HepG2 (cell line): Measurements from ENCODE around the gene ARL16. TPM values are rescaled to one million over a fixed set of nuclear protein-coding genes. Genes with fewer than 3 reads are reported as not detected.

Experiments
- ARID2 ChIP-seq: sonication (generic); formaldehyde crosslinking; IDR thresholded peaks from 2 replicates; pipeline ENCODE4 v1.8.1; 2022; ENCODE audit warnings: mild to moderate bottlenecking, missing genetic modification reagents, borderline replicate concordance
- CREB1 ChIP-seq, 2 experiments: fragments of 450-650 bp in 1 of 2; IDR thresholded peaks; 2 replicates each; pipeline ENCODE4 v1.6.1; 2016 to 2017; ENCODE audit warnings: control low read depth in 1 of 2, mild to moderate bottlenecking in 1 of 2, missing compliant biosample characterization in 1 of 2, missing genetic modification characterization in 1 of 2
- FOXA3 ChIP-seq: IDR thresholded peaks from 2 replicates; pipeline ENCODE4 v1.6.1; 2016; ENCODE audit warnings: missing genetic modification reagents, missing compliant biosample characterization
- ISX ChIP-seq: sonication (generic); formaldehyde crosslinking; conservative IDR thresholded peaks from 2 replicates; pipeline ENCODE4 v1.5.0; 2020; ENCODE audit warnings: missing genetic modification reagents
- KMT2A ChIP-seq: sonication (generic); formaldehyde crosslinking; IDR thresholded peaks from 2 replicates; pipeline ENCODE4 v1.4.0; 2020; ENCODE audit warnings: missing genetic modification reagents
- MED8 ChIP-seq: sonication (generic); formaldehyde crosslinking; IDR thresholded peaks from 2 replicates; pipeline ENCODE4 v1.8.1; 2023; ENCODE audit warnings: mild to moderate bottlenecking, missing genetic modification reagents; ENCODE audit not compliant: insufficient replicate concordance
- NFE2L2 ChIP-seq: fragments of 150-350 bp; IDR thresholded peaks from 2 replicates; pipeline ENCODE4 v1.6.1; 2014; ENCODE audit warnings: low read length
- PCBP1 ChIP-seq: fragments of 200-400 bp; formaldehyde crosslinking; IDR thresholded peaks from 2 replicates; pipeline ENCODE4 v1.6.1; 2017; ENCODE audit warnings: mild to moderate bottlenecking, low read depth, low read length, borderline replicate concordance
- RFX1 ChIP-seq: fragments of 450-650 bp; IDR thresholded peaks from 2 replicates; pipeline ENCODE4 v1.6.1; 2017
- SMAD3 ChIP-seq: sonication (generic); formaldehyde crosslinking; IDR thresholded peaks from 2 replicates; pipeline ENCODE4 v1.4.0; 2020; ENCODE audit warnings: missing genetic modification reagents
- TMF1 ChIP-seq: sonication (generic); formaldehyde crosslinking; IDR thresholded peaks from 2 replicates; pipeline ENCODE4 v1.8.1; 2022; ENCODE audit warnings: low read depth, missing genetic modification reagents
- XRCC5 ChIP-seq: fragments of 200-400 bp; formaldehyde crosslinking; optimal IDR thresholded peaks from 2 replicates; pipeline ENCODE3; 2017; ENCODE audit warnings: mild to moderate bottlenecking, low read length
- ZNF33B ChIP-seq: sonication (generic); formaldehyde crosslinking; IDR thresholded peaks from 2 replicates; pipeline ENCODE4 v1.5.1; 2020; ENCODE audit warnings: mild to moderate bottlenecking, missing genetic modification reagents
- ZNF879 ChIP-seq: sonication (generic); formaldehyde crosslinking; IDR thresholded peaks from 2 replicates; pipeline ENCODE4 v1.8.1; 2023; ENCODE audit warnings: missing genetic modification reagents
- polyA plus RNA-seq, 8 experiments: library from polyadenylated mRNA; depleted of rRNA in 3 of 8; stranded (reverse) in 7 of 8; unstranded in 1 of 8; fragments of >200 nt; fragmentation: Illumina TruSeq in 4 of 8; extraction: Trizol in 4 of 8; gene quantifications; 2 replicates each; pipeline versions ENCODE4 v1.2.1 to v1.2.3, GENCODE V29; 2011 to 2016; ENCODE audit warnings: low read depth in 4 of 8, missing spikeins in 1 of 8, mixed read lengths in 1 of 8; ENCODE audit not compliant: insufficient read depth in 1 of 8
- total RNA-seq, 5 experiments: library from RNA; depleted of rRNA; stranded (reverse); fragments of >200 nt; fragmentation: Illumina TruSeq; extraction: Trizol; gene quantifications; 2 replicates each; pipeline ENCODE4 v1.2.3, GENCODE V29; 2016; ENCODE audit warnings: low read depth in 1 of 5
- TF ChIP-seq, protein P1 (sequence below): sonication (generic); formaldehyde crosslinking; IDR thresholded peaks from 2 replicates; pipeline ENCODE4 v1.4.0; 2020; ENCODE audit warnings: missing genetic modification reagents
- TF ChIP-seq, protein P2 (sequence below): sonication (generic); formaldehyde crosslinking; IDR thresholded peaks from 2 replicates; pipeline ENCODE4 v1.4.0; 2020; ENCODE audit warnings: missing genetic modification reagents, mild to moderate bottlenecking, borderline replicate concordance
- TF ChIP-seq, protein P3 (sequence below): sonication (generic); formaldehyde crosslinking; IDR thresholded peaks from 2 replicates; pipeline ENCODE4 v1.5.0; 2020; ENCODE audit warnings: missing genetic modification reagents
- TF ChIP-seq, protein P4 (sequence below): IDR thresholded peaks from 2 replicates; pipeline ENCODE4 v1.4.0; 2020; ENCODE audit warnings: mild to moderate bottlenecking, missing genetic modification reagents

Gene ARL16
- total and polyA plus RNA-seq, 2 of the 13 experiments (the other 11 are each of a cell fraction or from before 2014, with no cell fraction given) = 20.8 to 30.8 TPM

DNA sequence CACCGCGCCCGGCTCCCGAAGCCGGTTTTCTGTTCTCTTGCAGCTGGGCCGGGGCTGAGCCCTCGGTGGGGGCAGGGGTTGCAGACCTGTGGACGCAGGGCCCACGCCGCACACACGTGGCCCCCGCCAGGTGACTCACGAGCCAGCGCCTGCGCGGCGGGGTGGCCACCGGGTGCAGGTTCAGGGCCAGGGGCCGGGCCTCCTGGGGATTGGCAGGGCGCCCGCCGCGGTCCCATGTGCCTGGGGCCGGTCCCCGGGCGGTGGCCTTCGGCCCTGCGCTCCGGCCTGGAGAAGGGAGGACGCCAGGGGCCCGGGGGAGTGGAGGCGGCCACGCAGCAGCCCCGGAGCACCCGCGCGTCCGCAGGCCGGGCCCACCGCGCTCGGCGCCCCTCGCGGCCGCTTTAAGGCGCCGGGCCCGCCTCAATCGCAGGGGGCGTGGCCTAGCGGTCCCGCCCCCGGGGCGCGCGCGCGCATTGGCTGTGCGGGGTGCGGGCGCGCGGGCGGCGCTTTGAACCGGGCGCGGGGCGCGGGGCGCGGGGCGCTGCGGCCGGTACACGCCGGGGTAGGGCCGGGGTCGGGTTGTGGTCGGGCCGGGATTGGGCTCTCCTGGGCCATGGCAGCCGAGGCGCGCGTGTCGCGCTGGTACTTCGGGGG, 28.3 kb upstream of the ARL16 start, which contains the start of gene SLC25A10 (continued):
- TF ChIP-seq, protein P1, sequence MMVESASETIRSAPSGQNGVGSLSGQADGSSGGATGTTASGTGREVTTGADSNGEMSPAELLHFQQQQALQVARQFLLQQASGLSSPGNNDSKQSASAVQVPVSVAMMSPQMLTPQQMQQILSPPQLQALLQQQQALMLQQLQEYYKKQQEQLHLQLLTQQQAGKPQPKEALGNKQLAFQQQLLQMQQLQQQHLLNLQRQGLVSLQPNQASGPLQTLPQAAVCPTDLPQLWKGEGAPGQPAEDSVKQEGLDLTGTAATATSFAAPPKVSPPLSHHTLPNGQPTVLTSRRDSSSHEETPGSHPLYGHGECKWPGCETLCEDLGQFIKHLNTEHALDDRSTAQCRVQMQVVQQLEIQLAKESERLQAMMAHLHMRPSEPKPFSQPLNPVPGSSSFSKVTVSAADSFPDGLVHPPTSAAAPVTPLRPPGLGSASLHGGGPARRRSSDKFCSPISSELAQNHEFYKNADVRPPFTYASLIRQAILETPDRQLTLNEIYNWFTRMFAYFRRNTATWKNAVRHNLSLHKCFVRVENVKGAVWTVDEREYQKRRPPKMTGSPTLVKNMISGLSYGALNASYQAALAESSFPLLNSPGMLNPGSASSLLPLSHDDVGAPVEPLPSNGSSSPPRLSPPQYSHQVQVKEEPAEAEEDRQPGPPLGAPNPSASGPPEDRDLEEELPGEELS (CRISPR knock-in tag) = peak; percentile 83
- TF ChIP-seq, protein P2, sequence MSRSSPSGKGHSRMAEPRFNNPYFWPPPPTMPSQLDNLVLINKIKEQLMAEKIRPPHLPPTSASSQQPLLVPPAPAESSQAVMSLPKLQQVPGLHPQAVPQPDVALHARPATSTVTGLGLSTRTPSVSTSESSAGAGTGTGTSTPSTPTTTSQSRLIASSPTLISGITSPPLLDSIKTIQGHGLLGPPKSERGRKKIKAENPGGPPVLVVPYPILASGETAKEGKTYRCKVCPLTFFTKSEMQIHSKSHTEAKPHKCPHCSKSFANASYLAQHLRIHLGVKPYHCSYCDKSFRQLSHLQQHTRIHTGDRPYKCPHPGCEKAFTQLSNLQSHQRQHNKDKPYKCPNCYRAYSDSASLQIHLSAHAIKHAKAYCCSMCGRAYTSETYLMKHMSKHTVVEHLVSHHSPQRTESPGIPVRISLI (CRISPR knock-in tag) = peak; percentile 71; the same call in 1 of the 2 replicates
- TF ChIP-seq MED8 (CRISPR knock-in tag) (peak; percentile 88), NFE2L2 (no peak), KMT2A (peak; percentile 76), ISX (CRISPR knock-in tag) (peak; percentile 97), ARID2 (CRISPR knock-in tag) (peak; percentile 96; the same call in 1 of the 2 replicates), CREB1 (IDR thresholded peaks at IDR 0.05) (peak; percentile 70), CREB1 (CRISPR knock-in tag; IDR thresholded peaks at IDR 0.05) (no peak), SMAD3 (CRISPR knock-in tag) (peak; percentile 97), ZNF33B (CRISPR knock-in tag) (peak; percentile 99), PCBP1 (no peak), ZNF879 (CRISPR knock-in tag) (peak; percentile 99), RFX1 (no peak), TMF1 (CRISPR knock-in tag) (peak; percentile 100), FOXA3 (CRISPR knock-in tag) (peak; percentile 92), XRCC5 (no peak)
- TF ChIP-seq, protein P3, sequence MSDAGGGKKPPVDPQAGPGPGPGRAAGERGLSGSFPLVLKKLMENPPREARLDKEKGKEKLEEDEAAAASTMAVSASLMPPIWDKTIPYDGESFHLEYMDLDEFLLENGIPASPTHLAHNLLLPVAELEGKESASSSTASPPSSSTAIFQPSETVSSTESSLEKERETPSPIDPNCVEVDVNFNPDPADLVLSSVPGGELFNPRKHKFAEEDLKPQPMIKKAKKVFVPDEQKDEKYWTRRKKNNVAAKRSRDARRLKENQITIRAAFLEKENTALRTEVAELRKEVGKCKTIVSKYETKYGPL (CRISPR knock-in tag) = peak; percentile 91; the same call in 1 of the 2 replicates
- TF ChIP-seq, protein P4, sequence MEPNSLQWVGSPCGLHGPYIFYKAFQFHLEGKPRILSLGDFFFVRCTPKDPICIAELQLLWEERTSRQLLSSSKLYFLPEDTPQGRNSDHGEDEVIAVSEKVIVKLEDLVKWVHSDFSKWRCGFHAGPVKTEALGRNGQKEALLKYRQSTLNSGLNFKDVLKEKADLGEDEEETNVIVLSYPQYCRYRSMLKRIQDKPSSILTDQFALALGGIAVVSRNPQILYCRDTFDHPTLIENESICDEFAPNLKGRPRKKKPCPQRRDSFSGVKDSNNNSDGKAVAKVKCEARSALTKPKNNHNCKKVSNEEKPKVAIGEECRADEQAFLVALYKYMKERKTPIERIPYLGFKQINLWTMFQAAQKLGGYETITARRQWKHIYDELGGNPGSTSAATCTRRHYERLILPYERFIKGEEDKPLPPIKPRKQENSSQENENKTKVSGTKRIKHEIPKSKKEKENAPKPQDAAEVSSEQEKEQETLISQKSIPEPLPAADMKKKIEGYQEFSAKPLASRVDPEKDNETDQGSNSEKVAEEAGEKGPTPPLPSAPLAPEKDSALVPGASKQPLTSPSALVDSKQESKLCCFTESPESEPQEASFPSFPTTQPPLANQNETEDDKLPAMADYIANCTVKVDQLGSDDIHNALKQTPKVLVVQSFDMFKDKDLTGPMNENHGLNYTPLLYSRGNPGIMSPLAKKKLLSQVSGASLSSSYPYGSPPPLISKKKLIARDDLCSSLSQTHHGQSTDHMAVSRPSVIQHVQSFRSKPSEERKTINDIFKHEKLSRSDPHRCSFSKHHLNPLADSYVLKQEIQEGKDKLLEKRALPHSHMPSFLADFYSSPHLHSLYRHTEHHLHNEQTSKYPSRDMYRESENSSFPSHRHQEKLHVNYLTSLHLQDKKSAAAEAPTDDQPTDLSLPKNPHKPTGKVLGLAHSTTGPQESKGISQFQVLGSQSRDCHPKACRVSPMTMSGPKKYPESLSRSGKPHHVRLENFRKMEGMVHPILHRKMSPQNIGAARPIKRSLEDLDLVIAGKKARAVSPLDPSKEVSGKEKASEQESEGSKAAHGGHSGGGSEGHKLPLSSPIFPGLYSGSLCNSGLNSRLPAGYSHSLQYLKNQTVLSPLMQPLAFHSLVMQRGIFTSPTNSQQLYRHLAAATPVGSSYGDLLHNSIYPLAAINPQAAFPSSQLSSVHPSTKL (CRISPR knock-in tag) = peak; percentile 90
